HG03575 (cell line): Measurements from ENCODE around the gene LMF2.

Experiments
- ATAC-seq: cut with Tn5 transposase; IDR thresholded peaks from one replicate; pipeline ENCODE4 v1.9.1; 2021; ENCODE audit not compliant: unreplicated experiment, insufficient number of reproducible peaks, low FRiP score; ENCODE audit errors: extremely low read depth

LMF2 gene

DNA sequence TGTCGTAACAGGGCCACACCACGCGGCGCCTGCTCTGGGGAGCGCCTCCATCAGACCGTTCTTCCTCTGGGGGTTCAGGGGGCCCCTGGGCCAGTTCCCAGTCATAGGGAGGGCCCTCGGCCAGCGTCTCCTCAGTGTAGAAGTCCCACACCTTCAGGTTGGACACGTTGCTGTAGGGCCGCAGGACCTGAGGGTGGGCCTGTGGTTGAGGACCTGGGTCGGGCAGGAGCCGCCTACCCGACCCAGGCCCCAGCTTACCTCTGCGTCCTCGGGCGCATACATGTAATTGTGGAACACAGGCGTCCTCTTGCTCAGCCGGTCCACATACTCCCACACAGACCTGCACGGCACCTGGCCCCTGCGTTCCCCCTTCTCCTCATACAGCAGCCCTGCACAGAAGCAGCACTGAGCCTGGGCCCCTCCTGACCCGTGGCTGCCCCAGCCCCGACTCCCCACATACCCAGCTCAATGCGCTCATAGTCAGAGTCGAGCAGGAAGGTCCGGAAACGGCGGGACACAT is 52.9 kb downstream of the LMF2 start:
- ATAC-seq = no peak
